ENCODE results near the gene SRSF4.
"Not testable (repeated sequence)": the region's sequence is repeated elsewhere in the genome, so short reads cannot be mapped to it uniquely, and the experiment has no call there.

DNA sequence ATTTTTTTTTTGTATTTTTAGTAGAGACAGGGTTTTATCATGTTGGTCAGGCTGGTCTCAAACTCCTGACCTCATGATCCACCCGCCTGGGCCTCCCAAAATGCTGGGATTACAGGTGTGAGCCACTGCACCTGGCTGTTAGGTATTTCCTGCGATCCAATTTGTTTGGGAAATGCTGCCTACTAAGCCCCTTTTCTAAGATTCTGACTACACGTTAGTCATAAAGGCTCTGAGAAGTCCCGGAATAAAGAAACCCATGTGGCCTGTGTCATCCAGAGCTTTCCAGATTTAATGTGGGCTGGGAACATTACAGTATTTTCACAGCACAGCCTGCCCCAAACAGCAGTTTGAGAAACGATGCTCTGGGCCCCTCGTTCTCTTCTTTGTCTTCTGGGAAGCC, 40.6 kb upstream of the SRSF4 start:
- TF ChIP-seq, protein P1, sequence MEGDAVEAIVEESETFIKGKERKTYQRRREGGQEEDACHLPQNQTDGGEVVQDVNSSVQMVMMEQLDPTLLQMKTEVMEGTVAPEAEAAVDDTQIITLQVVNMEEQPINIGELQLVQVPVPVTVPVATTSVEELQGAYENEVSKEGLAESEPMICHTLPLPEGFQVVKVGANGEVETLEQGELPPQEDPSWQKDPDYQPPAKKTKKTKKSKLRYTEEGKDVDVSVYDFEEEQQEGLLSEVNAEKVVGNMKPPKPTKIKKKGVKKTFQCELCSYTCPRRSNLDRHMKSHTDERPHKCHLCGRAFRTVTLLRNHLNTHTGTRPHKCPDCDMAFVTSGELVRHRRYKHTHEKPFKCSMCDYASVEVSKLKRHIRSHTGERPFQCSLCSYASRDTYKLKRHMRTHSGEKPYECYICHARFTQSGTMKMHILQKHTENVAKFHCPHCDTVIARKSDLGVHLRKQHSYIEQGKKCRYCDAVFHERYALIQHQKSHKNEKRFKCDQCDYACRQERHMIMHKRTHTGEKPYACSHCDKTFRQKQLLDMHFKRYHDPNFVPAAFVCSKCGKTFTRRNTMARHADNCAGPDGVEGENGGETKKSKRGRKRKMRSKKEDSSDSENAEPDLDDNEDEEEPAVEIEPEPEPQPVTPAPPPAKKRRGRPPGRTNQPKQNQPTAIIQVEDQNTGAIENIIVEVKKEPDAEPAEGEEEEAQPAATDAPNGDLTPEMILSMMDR (IDR thresholded peaks at IDR 0.05) = not testable (repeated sequence)
- not testable (repeated sequence) for TF ChIP-seq POLR2AphosphoS5 (IDR thresholded peaks at IDR 0.05; ENCODE audit: insufficient read depth in 1 of 2, low read depth in 1 of 2); POLR2A (IDR thresholded peaks at IDR 0.05)

All from vagina (tissue), 2 donors.